IMR-90 (cell line): ENCODE data around the gene AXL. TPM values are rescaled to one million over a fixed set of nuclear protein-coding genes. Genes with fewer than 3 reads are reported as not detected.

Experiments
- ATAC-seq: fragments of 200-7000 bp; cut with Tn5 transposase; 2 replicates; pipeline ENCODE4 v1.9.1; 2020; ENCODE audit warnings: low read depth, mild to moderate bottlenecking, moderate library complexity
- BruUV-seq: library from RNA; stranded (reverse); fragments of 400-500 nt; replicated peaks from 2 replicates; lab custom pipeline; 2021; lab: Mats Ljungman, UMichigan
- CTCF ChIA-PET: fragments of 300-600 bp; formaldehyde crosslinking; extraction: SDS; loops from one replicate; lab custom pipeline; 2021; ENCODE audit warnings: antibody characterized with exemption; lab: Yijun Ruan, JAX
- POLR2A ChIA-PET: fragments of 300-600 bp; sonication (Branson Sonifier 250); formaldehyde crosslinking; loops from one replicate; lab custom pipeline; 2022; ENCODE audit warnings: antibody characterized with exemption; ENCODE audit not compliant: unreplicated experiment; lab: Charles Lee
- DNase-seq: peaks from one replicate; pipeline ENCODE4 v3.0.0; 2013
- H2AFZ ChIP-seq: replicated peaks from 2 replicates; pipeline ENCODE3; 2013; ENCODE audit warnings: low read length, mild to moderate bottlenecking; ENCODE audit not compliant: poor library complexity
- H2AK5ac ChIP-seq: 2 replicates; pipeline ENCODE4 v1.6.1; 2013; ENCODE audit warnings: low read depth, low read length, inconsistent platforms
- H2AK9ac ChIP-seq: replicated peaks from 2 replicates; pipeline ENCODE3; 2013; ENCODE audit warnings: mild to moderate bottlenecking, low read depth, low read length, moderate library complexity; ENCODE audit not compliant: poor library complexity
- H2BK120ac ChIP-seq: 2 replicates; pipeline ENCODE4 v1.6.1; 2013; ENCODE audit warnings: low read depth, low read length, inconsistent platforms
- H2BK15ac ChIP-seq: 3 replicates; pipeline ENCODE4 v1.6.1; 2013; ENCODE audit warnings: low read depth, low read length, inconsistent platforms
- H2BK20ac ChIP-seq: 2 replicates; pipeline ENCODE4 v1.6.1; 2013; ENCODE audit warnings: low read depth, mild to moderate bottlenecking, inconsistent platforms, low read length, moderate library complexity
- H2BK5ac ChIP-seq: 2 replicates; pipeline ENCODE4 v1.6.1; 2013; ENCODE audit warnings: mild to moderate bottlenecking, low read depth, low read length, inconsistent platforms; ENCODE audit not compliant: poor library complexity, severe bottlenecking
- H3K14ac ChIP-seq: replicated peaks from 2 replicates; pipeline ENCODE4 v1.6.1; 2013; ENCODE audit warnings: low read depth, low read length, inconsistent platforms
- H3K18ac ChIP-seq: 2 replicates; pipeline ENCODE4 v1.6.1; 2013; ENCODE audit warnings: low read depth, low read length, control low read depth
- H3K23ac ChIP-seq: 2 replicates; pipeline ENCODE4 v1.6.1; 2013; ENCODE audit warnings: low read depth, low read length, inconsistent platforms
- H3K27ac ChIP-seq: 2 replicates; pipeline ENCODE4 v1.5.1; 2013; ENCODE audit warnings: mild to moderate bottlenecking, control low read depth, low read length; ENCODE audit not compliant: insufficient read depth
- H3K27me3 ChIP-seq: 2 replicates; pipeline ENCODE4 v1.6.1; 2013; ENCODE audit warnings: low read length; ENCODE audit not compliant: control insufficient read depth, insufficient read depth
- H3K36me3 ChIP-seq: 2 replicates; pipeline ENCODE4 v1.6.1; 2013; ENCODE audit warnings: low read length, mixed read lengths; ENCODE audit not compliant: control insufficient read depth, insufficient read depth
- H3K4ac ChIP-seq: 2 replicates; pipeline ENCODE4 v1.6.1; 2013; ENCODE audit warnings: low read depth, low read length, inconsistent platforms
- H3K4me1 ChIP-seq: 2 replicates; pipeline ENCODE4 v1.6.1; 2013; ENCODE audit warnings: low read length, mixed read lengths; ENCODE audit not compliant: control insufficient read depth, insufficient read depth
- H3K4me2 ChIP-seq: 2 replicates; pipeline ENCODE4 v1.6.1; 2013; ENCODE audit warnings: low read depth, mild to moderate bottlenecking, control low read depth, low read length, moderate library complexity
- H3K4me3 ChIP-seq: 2 replicates; pipeline ENCODE4 v1.5.1; 2013; ENCODE audit warnings: low read depth, mild to moderate bottlenecking, control low read depth, low read length, moderate library complexity; ENCODE audit not compliant: insufficient read depth
- H3K56ac ChIP-seq: 2 replicates; pipeline ENCODE4 v1.6.1; 2013; ENCODE audit warnings: low read length, inconsistent platforms; ENCODE audit not compliant: insufficient read depth; ENCODE audit errors: extremely low read depth
- H3K79me1 ChIP-seq, 2 experiments: 2 replicates each; pipeline ENCODE4 v1.6.1; 2013; ENCODE audit warnings: low read length in 2 of 2, inconsistent platforms in 1 of 2, low read depth in 1 of 2
- H3K9ac ChIP-seq: 2 replicates; pipeline ENCODE4 v1.6.1; 2013; ENCODE audit warnings: low read depth, low read length, control low read depth
- H3K9me1 ChIP-seq: 2 replicates; pipeline ENCODE4 v1.6.1; 2013; ENCODE audit warnings: low read length, inconsistent platforms; ENCODE audit not compliant: insufficient read depth
- H3K9me3 ChIP-seq: 2 replicates; pipeline ENCODE4 v1.6.1; 2013; ENCODE audit warnings: low read length; ENCODE audit not compliant: control insufficient read depth, insufficient read depth
- H4K20me1 ChIP-seq: 2 replicates; pipeline ENCODE4 v1.6.1; 2013; ENCODE audit warnings: low read length, inconsistent platforms; ENCODE audit not compliant: insufficient read depth
- H4K5ac ChIP-seq: 2 replicates; pipeline ENCODE4 v1.6.1; 2013; ENCODE audit warnings: mild to moderate bottlenecking, low read depth, low read length, control low read depth
- H4K8ac ChIP-seq, 2 experiments: 2 replicates each; pipeline ENCODE4 v1.6.1; 2013; ENCODE audit warnings: low read depth in 2 of 2, low read length in 2 of 2, control low read depth in 1 of 2, inconsistent platforms in 1 of 2
- H4K91ac ChIP-seq: 2 replicates; pipeline ENCODE4 v1.6.1; 2013; ENCODE audit warnings: low read depth, low read length, inconsistent platforms; ENCODE audit not compliant: insufficient read depth
- BHLHE40 ChIP-seq: fragments of 150-350 bp; IDR thresholded peaks from 2 replicates; pipeline ENCODE4 v1.6.1; 2016; ENCODE audit warnings: mild to moderate bottlenecking, low read depth, low read length
- CEBPB ChIP-seq: IDR thresholded peaks from 2 replicates; pipeline ENCODE4 v1.6.1; 2012; ENCODE audit warnings: low read depth, low read length, improper control_type of control experiment
- CHD1 ChIP-seq: IDR thresholded peaks from 2 replicates; pipeline ENCODE4 v1.6.1; 2012; ENCODE audit warnings: low read depth, low read length, improper control_type of control experiment
- FOS ChIP-seq: fragments of 150-350 bp; IDR thresholded peaks from 2 replicates; pipeline ENCODE4 v1.6.1; 2016; ENCODE audit warnings: low read depth, low read length
- MAZ ChIP-seq: IDR thresholded peaks from 2 replicates; pipeline ENCODE4 v1.6.1; 2012; ENCODE audit warnings: low read depth, mild to moderate bottlenecking, low read length, improper control_type of control experiment, moderate library complexity, borderline replicate concordance
- MXI1 ChIP-seq: IDR thresholded peaks from 2 replicates; pipeline ENCODE4 v1.6.1; 2012; ENCODE audit warnings: low read depth, mild to moderate bottlenecking, low read length, moderate library complexity, borderline replicate concordance
- NFE2L2 ChIP-seq: fragments of 150-350 bp; IDR thresholded peaks from 2 replicates; pipeline ENCODE4 v1.6.1; 2016; ENCODE audit warnings: low read depth, mild to moderate bottlenecking, low read length
- POLR2A ChIP-seq: IDR thresholded peaks from 2 replicates; pipeline ENCODE4 v1.6.1; 2012; ENCODE audit warnings: mild to moderate bottlenecking, low read depth, low read length
- RAD21 ChIP-seq: IDR thresholded peaks from 2 replicates; pipeline ENCODE4 v1.6.1; 2012; ENCODE audit warnings: low read length, improper control_type of control experiment
- RFX5 ChIP-seq: IDR thresholded peaks from 2 replicates; pipeline ENCODE4 v1.8.0; 2012; ENCODE audit warnings: low read depth, mild to moderate bottlenecking, low read length, moderate library complexity
- USF2 ChIP-seq: fragments of 150-350 bp; IDR thresholded peaks from 2 replicates; pipeline ENCODE4 v1.6.1; 2017; ENCODE audit warnings: mild to moderate bottlenecking, antibody characterized with exemption, low read length, low read depth
- WGBS, 2 experiments: methylation state at CpG; one replicate each; pipeline versions ENCODE4 v1.1.5 to v1.1.7; 2013; ENCODE audit warnings: missing lambda C conversion rate in 2 of 2; ENCODE audit not compliant: insufficient read length in 1 of 2; ENCODE audit errors: extremely low coverage in 2 of 2; 5-methylcytosine and 5-hydroxymethylcytosine counted together
- dilution Hi-C: fragments of 300-500 bp; cut with HindIII; formaldehyde crosslinking; loops from one replicate; pipeline ENCODE4 v1.14.3; 2018; ENCODE audit warnings: low sequenced_read_pairs; ENCODE audit not compliant: unreplicated experiment
- in situ Hi-C: fragments of 300-500 bp; cut with MboI; formaldehyde crosslinking; loops from 3 replicates; pipeline ENCODE4 v1.14.3; 2019; ENCODE audit warnings: low sequenced_read_pairs, inconsistent platforms, mixed read lengths
- intact Hi-C: fragments of 100-400 bp; cut with micrococcal nuclease; formaldehyde crosslinking; loops from 2 replicates; pipeline ENCODE4 v1.10.0; 2022
- polyA plus RNA-seq, 3 experiments: library from polyadenylated mRNA; depleted of rRNA; stranded (reverse); fragments of >200 nt; gene quantifications; 2 replicates each; pipeline ENCODE4 v1.2.3, GENCODE V29; 2012; ENCODE audit warnings: low replicate concordance in 1 of 3
- total RNA-seq: library from RNA; depleted of rRNA; stranded (reverse); fragments of >200 nt; gene quantifications from 2 replicates; pipeline ENCODE4 v1.2.3, GENCODE V29; 2012
- TF ChIP-seq, protein P1 (sequence below): fragments of 150-350 bp; IDR thresholded peaks from 2 replicates; pipeline ENCODE4 v1.6.1; 2016; ENCODE audit warnings: low read depth, mild to moderate bottlenecking, low read length, moderate library complexity, borderline replicate concordance
- TF ChIP-seq, protein P2 (sequence below): conservative IDR thresholded peaks from 2 replicates; pipeline ENCODE4 v1.5.1; 2012; ENCODE audit warnings: mild to moderate bottlenecking, low read depth, low read length, improper control_type of control experiment

Gene AXL
- total and polyA plus RNA-seq, 2 of the 4 experiments (the other 2 are of a cell fraction), result 212 to 466 TPM

- no peak overlapping the region for H4K91ac ChIP-seq
These were observed 31.8 kb upstream of the AXL start for GRCh38 chr19:41186971-41187883.

More at GRCh38 chr19:41186971-41187883, 31.8 kb upstream of the AXL start:
- Histone ChIP-seq H2BK5ac (no peak overlapping the region), H2BK20ac (no peak overlapping the region), H2BK15ac (no peak overlapping the region), H2BK120ac (no peak overlapping the region), H3K56ac (no peak overlapping the region), H3K9me1 (no peaks in the 10 kb centered on the region), H3K9ac (no peak overlapping the region), H3K27ac (no peak overlapping the region), H3K14ac (no peak overlapping the region), H3K4ac (no peak overlapping the region), H3K4me1 (no peaks in the 10 kb centered on the region), H3K79me1 (no peaks in the 10 kb centered on the region), H4K8ac (no peak overlapping the region), H3K23ac (no peak overlapping the region), H3K9me3 (no peaks in the 10 kb centered on the region), H3K18ac (no peak overlapping the region), H4K5ac (no peak overlapping the region), H2AK9ac (no peak overlapping the region), H3K4me3 (no peak overlapping the region), H3K4me2 (no peak overlapping the region), H4K20me1 (no peaks in the 10 kb centered on the region), H2AK5ac (no peak overlapping the region), H3K27me3 (peaks cover 2% of the 10 kb centered on the region), H2AFZ (no peak overlapping the region), H3K36me3 (no peaks in the 10 kb centered on the region)
- ChIA-PET CTCF (no interaction called here), POLR2A (no interaction called here)
- intact Hi-C loops, result no loop called here
- dilution Hi-C loops, result no loop called here
- no TSS peak for BruUV-seq
- no peak for TF ChIP-seq USF2
- no peak for TF ChIP-seq FOS
- no peak for TF ChIP-seq RFX5
- TF ChIP-seq, protein P1, sequence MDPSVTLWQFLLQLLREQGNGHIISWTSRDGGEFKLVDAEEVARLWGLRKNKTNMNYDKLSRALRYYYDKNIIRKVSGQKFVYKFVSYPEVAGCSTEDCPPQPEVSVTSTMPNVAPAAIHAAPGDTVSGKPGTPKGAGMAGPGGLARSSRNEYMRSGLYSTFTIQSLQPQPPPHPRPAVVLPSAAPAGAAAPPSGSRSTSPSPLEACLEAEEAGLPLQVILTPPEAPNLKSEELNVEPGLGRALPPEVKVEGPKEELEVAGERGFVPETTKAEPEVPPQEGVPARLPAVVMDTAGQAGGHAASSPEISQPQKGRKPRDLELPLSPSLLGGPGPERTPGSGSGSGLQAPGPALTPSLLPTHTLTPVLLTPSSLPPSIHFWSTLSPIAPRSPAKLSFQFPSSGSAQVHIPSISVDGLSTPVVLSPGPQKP, result no peak
- TF ChIP-seq, protein P2, sequence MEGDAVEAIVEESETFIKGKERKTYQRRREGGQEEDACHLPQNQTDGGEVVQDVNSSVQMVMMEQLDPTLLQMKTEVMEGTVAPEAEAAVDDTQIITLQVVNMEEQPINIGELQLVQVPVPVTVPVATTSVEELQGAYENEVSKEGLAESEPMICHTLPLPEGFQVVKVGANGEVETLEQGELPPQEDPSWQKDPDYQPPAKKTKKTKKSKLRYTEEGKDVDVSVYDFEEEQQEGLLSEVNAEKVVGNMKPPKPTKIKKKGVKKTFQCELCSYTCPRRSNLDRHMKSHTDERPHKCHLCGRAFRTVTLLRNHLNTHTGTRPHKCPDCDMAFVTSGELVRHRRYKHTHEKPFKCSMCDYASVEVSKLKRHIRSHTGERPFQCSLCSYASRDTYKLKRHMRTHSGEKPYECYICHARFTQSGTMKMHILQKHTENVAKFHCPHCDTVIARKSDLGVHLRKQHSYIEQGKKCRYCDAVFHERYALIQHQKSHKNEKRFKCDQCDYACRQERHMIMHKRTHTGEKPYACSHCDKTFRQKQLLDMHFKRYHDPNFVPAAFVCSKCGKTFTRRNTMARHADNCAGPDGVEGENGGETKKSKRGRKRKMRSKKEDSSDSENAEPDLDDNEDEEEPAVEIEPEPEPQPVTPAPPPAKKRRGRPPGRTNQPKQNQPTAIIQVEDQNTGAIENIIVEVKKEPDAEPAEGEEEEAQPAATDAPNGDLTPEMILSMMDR, result no peak
- no peak for TF ChIP-seq MAZ
- TF ChIP-seq CEBPB, result no peak
- TF ChIP-seq RAD21, result no peak
- TF ChIP-seq POLR2A, result no peak
- no peak for TF ChIP-seq NFE2L2
- TF ChIP-seq CHD1, result no peak
- TF ChIP-seq MXI1, result no peak
- no peak for TF ChIP-seq BHLHE40
- ATAC-seq, result no peak
- DNase-seq, result no peak
- in situ Hi-C loops, result no loop called here
- no CpG with 5 or more reads among the region's 8 CpGs for WGBS, 2 experiments
